ENCODE results near the gene HECTD2.
"Not testable (repeated sequence)": the region's sequence is repeated elsewhere in the genome, so short reads cannot be mapped to it uniquely, and the experiment has no call there.

Gene HECTD2

DNA sequence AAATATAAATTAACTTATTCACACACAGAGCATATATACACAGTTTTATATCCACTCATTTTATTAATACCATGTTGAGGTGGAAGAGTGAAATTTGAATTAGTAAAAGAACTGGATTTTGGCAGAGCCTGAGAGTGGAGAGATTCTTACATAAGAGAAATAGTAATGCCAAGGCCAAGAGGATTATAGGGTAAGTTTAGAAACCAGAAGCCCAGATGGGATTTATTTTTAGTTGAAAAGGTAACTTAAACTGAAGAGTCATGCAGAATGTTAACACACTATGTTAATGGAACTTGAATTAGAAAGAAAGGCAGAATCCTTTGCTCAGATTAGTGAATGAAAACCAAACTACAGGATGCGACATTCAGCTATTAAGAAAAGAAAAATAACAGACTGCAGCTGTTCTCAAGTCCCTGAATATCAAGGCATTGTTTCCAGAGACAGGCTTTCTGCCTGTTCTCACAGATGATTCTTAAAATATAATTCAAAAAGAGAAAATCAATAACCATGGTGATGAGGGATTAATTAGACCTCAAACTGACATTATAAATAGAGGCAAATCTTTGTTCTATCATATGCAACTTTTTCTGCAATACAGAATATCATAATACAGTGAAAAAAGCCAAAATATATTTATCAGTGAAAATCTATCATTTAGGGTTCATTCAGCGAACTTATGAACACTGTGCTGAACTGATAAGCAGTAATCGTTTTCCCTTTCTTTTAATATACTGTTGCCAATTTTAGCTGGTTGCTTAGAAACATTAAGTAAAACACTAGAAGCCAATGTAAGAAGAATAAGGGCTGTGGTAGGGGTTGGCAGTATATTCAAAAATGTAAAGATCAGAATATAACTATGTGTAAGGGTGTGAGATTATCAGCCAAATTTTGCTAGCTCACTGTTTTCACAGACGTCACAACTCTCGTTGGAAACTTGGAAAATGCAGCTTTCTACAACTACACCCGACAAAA is 34.4 kb downstream of the HECTD2 start:
- no peaks in the 10 kb centered on the region for H3K79me2 ChIP-seq (ENCODE audit: control insufficient read depth, low read length)
- TF ChIP-seq EZH2phosphoT487 (IDR thresholded peaks at IDR 0.05; ENCODE audit: borderline replicate concordance, low read length) = no peak
- TF ChIP-seq, protein P1, sequence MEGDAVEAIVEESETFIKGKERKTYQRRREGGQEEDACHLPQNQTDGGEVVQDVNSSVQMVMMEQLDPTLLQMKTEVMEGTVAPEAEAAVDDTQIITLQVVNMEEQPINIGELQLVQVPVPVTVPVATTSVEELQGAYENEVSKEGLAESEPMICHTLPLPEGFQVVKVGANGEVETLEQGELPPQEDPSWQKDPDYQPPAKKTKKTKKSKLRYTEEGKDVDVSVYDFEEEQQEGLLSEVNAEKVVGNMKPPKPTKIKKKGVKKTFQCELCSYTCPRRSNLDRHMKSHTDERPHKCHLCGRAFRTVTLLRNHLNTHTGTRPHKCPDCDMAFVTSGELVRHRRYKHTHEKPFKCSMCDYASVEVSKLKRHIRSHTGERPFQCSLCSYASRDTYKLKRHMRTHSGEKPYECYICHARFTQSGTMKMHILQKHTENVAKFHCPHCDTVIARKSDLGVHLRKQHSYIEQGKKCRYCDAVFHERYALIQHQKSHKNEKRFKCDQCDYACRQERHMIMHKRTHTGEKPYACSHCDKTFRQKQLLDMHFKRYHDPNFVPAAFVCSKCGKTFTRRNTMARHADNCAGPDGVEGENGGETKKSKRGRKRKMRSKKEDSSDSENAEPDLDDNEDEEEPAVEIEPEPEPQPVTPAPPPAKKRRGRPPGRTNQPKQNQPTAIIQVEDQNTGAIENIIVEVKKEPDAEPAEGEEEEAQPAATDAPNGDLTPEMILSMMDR (IDR thresholded peaks at IDR 0.05; ENCODE audit: low read depth, low read length, poor library complexity, severe bottlenecking) = no peak
- no peak overlapping the region for H3K4me3 ChIP-seq (ENCODE audit: low read length)
- H3K4me1 ChIP-seq (ENCODE audit: control insufficient read depth, low read length) = no peaks in the 10 kb centered on the region
- H3K9me2 ChIP-seq (replicated peaks; ENCODE audit: control insufficient read depth, low read length) = no peaks in the 10 kb centered on the region
- H3F3A ChIP-seq (ENCODE audit: control insufficient read depth, insufficient read depth) = no peaks in the 10 kb centered on the region
- no peaks in the 10 kb centered on the region for H3K27me3 ChIP-seq (ENCODE audit: control insufficient read depth, low read length)
- no peak overlapping the region for H3K4me2 ChIP-seq (ENCODE audit: low read length)
- H3K9me3 ChIP-seq (ENCODE audit: control insufficient read depth, insufficient read depth, low read length) = no peaks in the 10 kb centered on the region
- H4K20me1 ChIP-seq (ENCODE audit: control insufficient read depth, insufficient read depth, low read depth, low read length) = no peaks in the 10 kb centered on the region
- no peaks in the 10 kb centered on the region for H3K36me3 ChIP-seq (ENCODE audit: control insufficient read depth, low read length)
- H3K27ac ChIP-seq (ENCODE audit: low read depth, low read length) = no peak overlapping the region

DNA sequence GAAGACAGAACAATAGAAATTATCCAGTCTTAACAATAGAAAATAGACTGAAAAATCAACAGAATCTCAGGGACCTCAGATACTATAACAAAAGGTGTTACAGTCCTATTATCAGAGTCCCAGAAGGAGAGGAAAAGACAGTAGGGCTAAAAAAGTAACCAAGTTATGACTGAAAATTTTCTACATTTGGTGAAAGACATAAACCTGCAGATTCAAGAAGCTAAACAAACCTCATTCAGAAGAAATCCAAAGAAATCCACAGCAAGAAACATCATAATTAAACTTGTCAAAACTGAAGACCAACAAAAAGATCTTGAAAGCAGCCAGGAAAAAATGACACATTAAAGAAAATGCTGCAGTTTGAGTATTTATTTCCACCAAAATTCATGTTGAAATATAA is 41.9 kb downstream of the HECTD2 start:
- TF ChIP-seq EZH2phosphoT487 (IDR thresholded peaks at IDR 0.05; ENCODE audit: borderline replicate concordance, low read length) = no peak
- TF ChIP-seq, protein P1 (IDR thresholded peaks at IDR 0.05; ENCODE audit: low read depth, low read length, poor library complexity, severe bottlenecking) = no peak

DNA sequence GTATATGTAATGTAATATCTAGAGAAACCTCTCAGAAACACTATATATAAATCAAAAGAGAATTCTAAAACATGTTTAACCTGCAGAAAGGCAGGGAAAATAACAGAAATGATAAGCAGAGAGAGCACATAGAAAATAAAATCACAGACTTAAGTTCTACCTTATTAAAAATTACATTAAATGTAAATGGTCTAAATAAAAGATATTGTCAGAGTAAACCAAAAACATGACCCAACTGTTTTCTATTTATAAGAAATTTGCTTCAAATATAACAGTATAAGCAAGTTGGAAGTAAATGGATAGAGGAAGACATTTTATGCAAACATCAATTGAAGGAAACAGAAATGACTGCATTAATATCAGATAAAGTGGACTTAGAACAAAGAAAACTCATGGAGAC is 43.4 kb downstream of the HECTD2 start:
- H3K9me3 ChIP-seq (ENCODE audit: control insufficient read depth, insufficient read depth, low read length) = peaks cover 15% of the 10 kb centered on the region; the same call in 1 of the 2 replicates
- H3K4me3 ChIP-seq (ENCODE audit: low read length) = no peak overlapping the region
- no peaks in the 10 kb centered on the region for H3K27me3 ChIP-seq (ENCODE audit: control insufficient read depth, low read length)
- no peaks in the 10 kb centered on the region for H3K36me3 ChIP-seq (ENCODE audit: control insufficient read depth, low read length)
- no peaks in the 10 kb centered on the region for H3F3A ChIP-seq (ENCODE audit: control insufficient read depth, insufficient read depth)
- no peak overlapping the region for H3K27ac ChIP-seq (ENCODE audit: low read depth, low read length)
- H3K9me2 ChIP-seq (replicated peaks; ENCODE audit: control insufficient read depth, low read length) = no peaks in the 10 kb centered on the region
- TF ChIP-seq EZH2phosphoT487 (IDR thresholded peaks at IDR 0.05; ENCODE audit: borderline replicate concordance, low read length) = no peak
- TF ChIP-seq, protein P1 (IDR thresholded peaks at IDR 0.05; ENCODE audit: low read depth, low read length, poor library complexity, severe bottlenecking) = no peak
- H4K20me1 ChIP-seq (ENCODE audit: control insufficient read depth, insufficient read depth, low read depth, low read length) = no peaks in the 10 kb centered on the region
- H3K79me2 ChIP-seq (ENCODE audit: control insufficient read depth, low read length) = no peaks in the 10 kb centered on the region
- no peak overlapping the region for H3K4me2 ChIP-seq (ENCODE audit: low read length)
- H3K4me1 ChIP-seq (ENCODE audit: control insufficient read depth, low read length) = no peaks in the 10 kb centered on the region

More for the DNA sequence above, 41.9 kb downstream of the HECTD2 start:
- Histone ChIP-seq H3K4me3 (ENCODE audit: low read length) (no peak overlapping the region), H3K4me2 (ENCODE audit: low read length) (no peak overlapping the region), H3K79me2 (ENCODE audit: control insufficient read depth, low read length) (no peaks in the 10 kb centered on the region), H3K27me3 (ENCODE audit: control insufficient read depth, low read length) (no peaks in the 10 kb centered on the region), H3K9me2 (replicated peaks; ENCODE audit: control insufficient read depth, low read length) (no peaks in the 10 kb centered on the region), H3K9me3 (ENCODE audit: control insufficient read depth, insufficient read depth, low read length) (peaks cover 15% of the 10 kb centered on the region; the same call in 1 of the 2 replicates), H3K27ac (ENCODE audit: low read depth, low read length) (no peak overlapping the region), H4K20me1 (ENCODE audit: control insufficient read depth, insufficient read depth, low read depth, low read length) (no peaks in the 10 kb centered on the region), H3F3A (ENCODE audit: control insufficient read depth, insufficient read depth) (no peaks in the 10 kb centered on the region), H3K36me3 (ENCODE audit: control insufficient read depth, low read length) (no peaks in the 10 kb centered on the region), H3K4me1 (ENCODE audit: control insufficient read depth, low read length) (no peaks in the 10 kb centered on the region)

DNA sequence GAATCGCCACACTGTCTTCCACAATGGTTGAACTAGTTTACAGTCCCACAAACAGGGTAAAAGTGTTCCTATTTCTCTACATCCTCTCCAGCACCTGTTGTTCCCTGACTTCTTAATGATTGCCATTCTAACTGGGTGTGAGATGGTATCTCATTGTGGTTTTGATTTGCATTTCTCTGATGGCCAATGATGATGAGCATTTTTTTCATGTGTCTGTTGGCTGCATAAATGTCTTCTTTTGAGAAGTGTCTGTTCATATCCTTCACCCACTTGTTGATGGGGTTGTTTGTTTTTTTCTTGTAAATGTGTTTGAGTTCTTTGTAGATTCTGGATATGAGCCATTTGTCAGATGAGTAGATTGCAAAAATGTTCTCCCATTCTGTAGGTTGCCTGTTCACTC is 45.0 kb downstream of the HECTD2 start:
- not testable (repeated sequence) for H3K4me3 ChIP-seq (ENCODE audit: low read length); H4K20me1 ChIP-seq (ENCODE audit: control insufficient read depth, insufficient read depth, low read depth, low read length); H3F3A ChIP-seq (ENCODE audit: control insufficient read depth, insufficient read depth); H3K4me2 ChIP-seq (ENCODE audit: low read length); H3K27me3 ChIP-seq (ENCODE audit: control insufficient read depth, low read length); H3K79me2 ChIP-seq (ENCODE audit: control insufficient read depth, low read length); H3K9me2 ChIP-seq (replicated peaks; ENCODE audit: control insufficient read depth, low read length); H3K36me3 ChIP-seq (ENCODE audit: control insufficient read depth, low read length); H3K27ac ChIP-seq (ENCODE audit: low read depth, low read length); H3K4me1 ChIP-seq (ENCODE audit: control insufficient read depth, low read length)
- H3K9me3 ChIP-seq (ENCODE audit: control insufficient read depth, insufficient read depth, low read length) = peaks cover 15% of the 10 kb centered on the region; the same call in 1 of the 2 replicates
